Islet precursor cell (in vitro differentiated cells): Measurements from ENCODE around the gene BMAL1.

ENCODE experiments used
- DNase-seq: peaks from one replicate; pipeline ENCODE4 v3.0.0-alpha.2; 2018

BMAL1 gene

DNA sequence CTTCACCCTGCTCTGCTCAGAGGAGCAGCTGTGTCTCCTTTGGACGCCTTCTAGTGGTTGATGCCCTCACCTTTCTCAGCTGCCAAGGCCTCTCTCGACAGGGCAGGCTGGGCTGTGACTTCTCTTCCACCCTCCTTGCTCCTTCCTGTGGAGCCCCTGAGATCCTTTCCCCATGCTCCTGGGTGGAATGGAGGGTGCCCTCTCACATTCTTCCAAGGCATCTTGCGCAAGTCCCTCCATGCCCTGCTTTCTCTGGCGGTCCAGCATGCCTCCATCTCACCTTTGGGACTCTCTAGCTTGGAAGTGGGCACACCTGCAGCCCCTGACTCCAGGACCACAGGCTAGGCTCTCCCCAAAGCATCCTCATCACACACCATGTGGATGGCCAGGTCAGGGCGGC is 68.9 kb downstream of the BMAL1 start:
- no peak for DNase-seq

DNA sequence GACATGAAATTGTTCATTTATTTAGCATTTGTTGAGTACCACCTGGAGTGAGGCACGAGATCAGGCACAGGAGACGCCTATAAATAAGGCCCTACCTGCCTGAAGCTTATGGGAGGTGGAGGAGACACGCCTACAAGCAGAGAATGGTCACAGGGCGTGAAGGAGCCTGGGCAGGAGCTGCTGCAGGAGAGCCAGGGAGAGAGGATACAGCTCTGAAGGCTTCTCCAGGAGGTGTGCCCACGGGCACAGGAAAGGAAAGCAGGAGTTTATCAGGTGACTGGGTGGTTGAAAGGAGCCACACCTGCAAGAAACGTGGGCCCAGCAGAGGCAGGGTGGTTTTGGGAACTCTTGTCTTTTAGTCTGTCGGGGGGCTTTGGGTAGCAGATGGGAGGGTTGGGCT is 70.3 kb downstream of the BMAL1 start:
- DNase-seq, result no peak

DNA sequence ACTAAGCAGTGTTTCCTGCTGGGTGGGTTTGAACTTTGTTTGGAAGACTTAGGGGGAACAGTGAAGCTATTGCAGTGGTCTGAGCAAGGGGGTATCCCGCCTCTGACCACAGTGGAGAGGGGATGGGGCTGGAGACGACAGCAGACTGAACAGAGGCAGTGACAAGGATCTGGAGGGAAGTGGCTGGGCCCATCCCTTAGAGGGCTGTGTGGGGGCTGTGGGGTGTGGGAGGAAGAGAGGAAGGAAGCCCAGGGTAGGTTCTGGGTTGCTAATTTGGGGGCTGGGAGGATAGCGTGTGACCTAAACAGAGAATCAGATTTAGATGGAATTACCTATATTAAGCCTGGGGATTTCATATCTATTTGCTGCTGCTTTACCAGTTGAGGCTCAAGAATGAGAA is 70.7 kb downstream of the BMAL1 start:
- no peak for DNase-seq

DNA sequence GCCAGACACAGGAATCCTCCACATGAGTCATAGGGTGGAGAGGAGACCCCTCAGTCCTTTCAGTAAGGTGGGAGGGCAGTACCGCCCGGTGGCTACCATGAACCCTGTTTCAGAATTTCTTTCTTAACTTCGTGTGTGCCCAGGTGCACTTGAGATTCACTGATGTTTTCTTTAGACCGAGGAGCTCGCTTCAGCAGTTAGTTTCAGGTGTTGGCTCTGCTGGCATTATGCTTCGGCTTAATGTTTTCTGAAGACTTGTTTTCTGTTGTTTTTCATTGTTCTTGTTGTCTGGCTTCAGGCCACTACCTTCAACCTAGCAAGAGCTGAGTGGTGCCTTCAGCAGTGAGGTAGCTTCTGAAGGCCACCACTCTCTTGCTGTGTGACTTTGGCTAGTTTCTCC is 71.5 kb downstream of the BMAL1 start:
- no peak for DNase-seq

DNA sequence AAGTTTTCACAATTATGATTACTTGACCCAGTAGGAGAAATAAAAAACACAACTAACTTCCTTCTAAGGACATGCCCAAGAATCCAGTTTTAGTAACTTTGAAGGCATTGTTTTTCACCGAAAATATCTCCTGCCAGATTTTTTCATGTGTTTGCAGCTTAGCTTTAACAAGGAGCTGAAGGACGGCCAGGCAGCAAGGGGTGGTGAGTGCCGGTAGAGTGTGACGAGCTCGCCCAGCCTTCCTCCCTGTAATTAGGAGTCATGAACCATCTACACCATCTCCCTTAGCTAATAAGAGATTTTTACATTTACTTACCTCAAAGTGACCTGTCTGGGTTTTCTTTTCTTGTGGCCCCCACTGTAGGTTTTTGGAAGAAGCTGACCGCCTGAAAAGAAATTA is 72.0 kb downstream of the BMAL1 start:
- DNase-seq, result no peak

DNA sequence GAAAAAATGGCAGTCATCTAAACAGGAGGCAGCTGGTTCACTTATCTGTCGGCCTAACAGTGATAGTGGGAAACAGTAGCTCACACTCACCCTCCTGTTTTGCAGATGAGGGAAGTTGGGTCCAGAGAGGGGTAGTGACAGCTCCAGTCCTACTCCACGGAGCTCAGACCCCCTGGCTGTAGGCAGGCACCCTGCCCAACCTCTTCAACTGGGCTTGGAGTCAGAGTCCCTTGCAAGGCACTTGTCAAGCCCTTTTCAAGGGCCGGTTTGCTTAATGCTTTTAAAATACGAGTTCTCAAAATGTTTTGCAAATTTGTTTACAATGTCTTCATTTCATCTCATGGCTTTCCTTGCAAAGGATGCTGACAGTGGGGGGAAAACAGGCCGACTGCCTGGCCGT is 75.1 kb downstream of the BMAL1 start:
- DNase-seq, result no peak

DNA sequence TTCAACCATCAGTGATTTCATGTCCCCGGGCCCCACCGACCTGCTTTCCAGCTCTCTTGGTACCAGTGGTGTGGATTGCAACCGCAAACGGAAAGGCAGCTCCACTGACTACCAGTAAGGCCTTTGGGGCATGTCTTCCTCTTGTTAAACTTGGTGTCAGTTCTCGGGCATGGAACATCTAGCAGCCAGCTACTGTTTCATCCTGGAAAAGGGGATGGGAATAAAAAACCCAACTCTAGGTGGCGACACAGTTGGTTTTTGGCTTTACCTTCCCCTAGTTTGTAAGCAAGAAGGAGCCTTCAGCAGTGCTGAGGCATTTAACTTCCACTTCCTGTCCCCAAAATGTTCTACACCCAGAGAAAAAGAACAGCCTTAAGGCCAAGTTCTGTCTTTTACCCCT is 76.7 kb downstream of the BMAL1 start:
- DNase-seq, result peak; percentile 71

DNA sequence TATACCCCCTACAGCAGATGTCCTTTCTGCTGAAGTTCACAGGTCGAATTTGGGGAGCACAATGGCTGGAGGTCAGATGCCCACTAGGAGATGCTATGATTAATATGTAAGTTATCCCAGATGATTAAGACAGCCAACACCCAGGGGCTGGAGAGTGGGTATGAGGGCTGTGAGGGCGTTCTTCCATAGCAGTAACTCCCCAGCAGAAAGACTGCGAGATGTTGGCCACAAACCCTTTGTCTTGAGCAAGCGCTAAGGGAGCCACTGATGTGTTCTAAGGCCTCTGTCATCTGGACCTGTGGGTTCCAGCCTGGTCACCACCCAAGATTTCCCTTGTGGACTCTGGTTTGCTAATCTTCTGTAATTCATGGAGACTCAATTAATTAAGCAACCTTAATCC is 77.6 kb downstream of the BMAL1 start:
- DNase-seq, result no peak

DNA sequence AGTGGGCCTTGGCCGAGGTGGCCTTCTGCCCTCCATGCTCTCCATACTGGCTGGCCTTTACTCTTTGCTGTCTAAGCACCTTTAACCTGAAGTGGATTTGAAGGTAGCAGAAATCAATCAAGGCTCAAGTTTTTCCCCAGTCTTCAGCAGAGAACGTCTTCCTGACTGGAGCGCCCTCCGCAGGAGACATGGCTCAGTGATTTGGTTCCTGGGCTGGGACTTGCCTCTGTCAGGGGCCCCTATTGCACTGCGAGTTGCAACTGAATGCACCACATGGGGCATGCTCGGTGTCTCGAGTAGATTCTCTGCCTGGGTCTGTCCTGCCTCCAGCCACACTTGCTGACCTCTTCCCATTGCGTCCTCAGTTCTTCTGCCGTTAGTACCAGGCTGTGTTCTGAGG is 79.6 kb downstream of the BMAL1 start:
- no peak for DNase-seq

DNA sequence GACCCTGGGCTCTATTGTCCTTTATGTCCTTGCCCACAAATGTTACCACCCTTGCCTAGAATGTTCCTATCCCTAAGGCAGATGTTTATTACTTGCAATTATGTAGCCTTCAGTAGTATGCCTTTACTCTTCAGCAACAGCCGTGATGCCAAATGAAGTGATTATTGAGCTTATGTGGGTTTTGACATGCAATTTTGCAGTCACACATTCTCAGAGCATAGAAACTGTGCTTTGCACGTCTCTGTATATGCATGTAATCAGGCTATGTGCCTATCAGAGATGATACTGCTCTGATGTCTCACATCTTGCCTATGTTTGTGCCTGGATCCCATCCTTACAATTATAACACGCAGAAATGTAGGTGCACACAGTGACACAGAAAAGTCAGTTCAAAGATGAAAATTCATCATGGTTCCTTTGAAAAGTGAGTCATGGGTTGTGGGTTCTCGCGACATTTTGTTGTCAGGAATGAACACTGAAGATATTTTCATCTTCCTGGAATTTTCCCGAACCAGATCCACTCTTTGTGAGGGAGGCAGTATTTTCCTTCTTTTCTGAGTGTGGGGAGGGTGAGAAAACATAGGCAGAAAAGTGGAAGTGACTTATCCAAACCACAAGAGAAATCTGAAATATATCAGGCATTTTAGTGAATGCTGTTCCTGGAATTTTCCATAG is 81.1 kb downstream of the BMAL1 start:
- DNase-seq, result no peak

DNA sequence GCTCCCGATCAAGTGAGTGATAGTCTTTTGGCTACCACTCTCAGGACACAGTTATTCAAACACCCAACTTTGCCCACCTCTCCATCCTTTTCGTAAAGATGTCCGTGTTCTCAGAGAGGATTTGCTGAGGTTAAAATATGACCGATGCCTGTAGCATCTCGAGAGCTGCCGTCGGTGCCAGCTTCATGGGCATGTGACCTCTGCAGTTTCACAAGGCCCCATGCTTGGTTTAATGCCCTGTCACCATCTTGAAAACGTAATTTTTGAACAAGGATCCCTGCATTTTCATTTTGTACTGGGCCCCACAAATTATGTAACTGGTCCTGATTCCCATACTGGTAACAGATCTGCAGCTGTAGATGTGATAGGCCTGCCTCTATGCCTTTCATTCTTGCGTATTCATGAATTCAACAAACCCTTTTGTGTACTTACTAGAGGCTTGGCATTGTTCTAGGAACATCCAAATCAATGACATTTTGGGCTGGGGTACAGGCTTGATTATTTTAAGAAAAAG is 85.1 kb downstream of the BMAL1 start:
- no peak for DNase-seq

DNA sequence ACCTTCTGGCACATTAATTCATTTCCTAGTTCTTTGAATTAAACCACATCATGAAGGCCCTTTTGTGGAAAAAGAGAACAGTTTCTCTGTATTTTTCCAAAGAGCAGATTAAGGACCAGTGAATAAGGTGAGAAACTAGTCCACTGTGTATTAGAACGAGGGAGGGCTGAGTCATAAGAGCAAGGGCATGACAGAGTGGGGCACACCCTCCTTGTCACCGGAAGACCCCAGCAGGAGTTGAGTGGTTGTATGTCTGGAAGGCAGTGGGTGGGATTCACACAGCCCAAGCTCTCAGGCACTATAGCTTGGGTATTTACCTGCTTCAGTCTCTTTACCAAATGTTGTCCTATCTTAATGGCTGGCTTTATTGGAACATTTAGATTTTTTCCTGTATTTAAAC is 86.8 kb downstream of the BMAL1 start:
- no peak for DNase-seq

DNA sequence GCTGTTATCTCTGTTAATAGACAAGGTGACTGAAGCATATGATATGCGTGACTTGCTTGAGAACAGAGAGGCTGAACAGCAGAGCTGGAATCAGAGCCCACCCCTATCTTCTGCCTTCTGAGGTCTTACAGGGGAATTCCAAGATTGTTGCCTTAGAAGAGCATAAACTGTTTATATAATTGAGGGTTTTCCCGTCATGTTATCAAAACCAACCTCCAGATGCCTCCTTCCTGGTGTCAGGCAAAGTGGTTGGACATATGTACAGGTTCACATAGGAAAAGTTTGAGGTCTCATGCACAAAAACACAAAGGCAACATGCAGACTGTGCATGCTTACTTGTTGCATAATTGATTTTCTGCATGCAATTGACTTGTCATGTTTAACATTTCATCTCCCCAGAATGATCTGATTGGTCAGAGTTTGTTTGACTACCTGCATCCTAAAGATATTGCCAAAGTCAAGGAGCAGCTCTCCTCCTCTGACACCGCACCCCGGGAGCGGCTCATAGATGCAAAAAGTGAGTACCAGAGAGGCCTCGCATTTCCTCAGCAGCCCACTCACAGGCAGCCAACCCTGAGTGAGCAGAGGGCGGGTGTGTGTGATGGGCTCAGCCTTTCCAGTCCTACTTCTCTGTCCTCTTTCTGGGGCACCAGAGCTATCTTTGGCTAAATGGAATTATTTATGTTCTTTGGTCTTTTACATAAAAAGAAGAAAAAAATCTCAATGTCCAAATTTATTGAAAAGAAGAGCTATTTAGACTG is 88.9 kb downstream of the BMAL1 start:
- no peak for DNase-seq

DNA sequence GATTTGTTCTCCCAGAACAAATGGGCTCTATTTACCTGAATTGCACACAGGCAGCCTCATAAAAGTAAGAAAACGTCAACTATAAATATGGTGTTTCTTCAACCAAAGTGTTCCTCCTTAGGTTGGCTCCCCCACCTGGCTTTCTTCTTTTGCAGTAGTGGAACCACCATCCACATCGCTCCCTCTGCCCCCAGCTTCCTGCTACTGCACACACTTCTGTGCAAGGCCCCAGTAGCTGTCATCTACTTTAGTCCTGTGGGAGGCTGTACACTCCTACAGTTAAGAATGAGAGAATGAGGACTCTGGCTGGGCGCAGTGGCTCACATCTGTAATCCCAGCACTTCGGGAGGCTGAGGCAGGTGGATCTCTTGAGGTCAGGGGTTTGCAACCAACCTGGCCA is 89.5 kb downstream of the BMAL1 start:
- DNase-seq, result no peak

DNA sequence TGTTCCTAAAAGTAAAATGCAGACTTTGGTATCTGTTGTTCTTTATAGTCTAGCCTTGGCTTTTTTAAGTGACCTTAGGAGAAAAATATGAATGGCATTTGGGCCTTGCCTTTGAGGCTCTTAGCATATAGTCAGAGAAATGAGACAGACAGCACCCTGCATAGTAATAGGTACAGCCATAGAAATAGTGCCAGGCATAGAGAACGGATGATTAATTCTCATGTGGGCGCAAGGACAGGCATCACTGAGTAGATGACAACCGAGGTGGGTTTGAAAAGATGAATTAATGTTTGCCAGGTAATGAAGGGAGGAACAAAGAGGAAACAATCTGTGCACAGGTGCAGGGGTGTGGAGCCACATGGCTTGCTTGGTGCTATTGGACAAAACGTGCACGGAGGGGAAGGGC is 90.5 kb downstream of the BMAL1 start:
- DNase-seq, result no peak

DNA sequence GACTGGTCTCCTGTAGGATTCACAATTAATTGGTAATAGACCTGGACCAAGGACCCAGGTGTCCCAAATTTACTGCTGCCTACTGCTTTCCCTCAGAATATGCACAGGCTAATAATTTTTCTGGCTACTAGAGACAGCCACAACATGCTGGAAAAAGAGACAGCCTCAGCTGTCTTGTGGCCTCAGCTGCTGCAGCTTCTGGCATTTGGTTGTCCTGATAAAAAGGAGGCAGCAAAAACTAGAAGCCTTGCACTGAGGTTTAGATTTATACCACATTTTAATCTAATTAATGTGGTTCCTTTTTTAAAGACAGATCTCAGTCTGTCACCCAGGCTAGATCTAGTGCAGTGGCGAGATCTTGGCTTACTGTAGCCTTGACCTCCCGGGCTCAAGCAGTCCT is 95.6 kb downstream of the BMAL1 start:
- no peak for DNase-seq

DNA sequence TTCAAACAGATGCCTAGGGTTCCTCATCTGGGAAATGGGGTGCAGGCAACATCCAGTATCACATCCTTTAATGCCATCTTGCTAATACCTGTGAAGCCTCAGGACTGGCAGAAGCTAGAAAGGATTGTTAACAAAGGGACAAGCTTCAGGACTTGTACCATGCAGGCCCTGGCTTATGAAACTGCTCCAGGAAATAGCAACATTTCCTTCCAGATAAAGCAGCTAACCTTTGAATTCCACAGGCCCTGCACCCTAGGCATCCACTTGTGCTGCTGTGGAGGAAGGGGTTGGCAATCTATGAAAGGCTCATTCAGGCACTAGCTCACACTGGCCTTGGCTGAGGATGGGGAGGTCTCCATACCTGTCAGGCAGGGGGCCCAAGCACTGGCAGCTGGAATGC is 98.2 kb downstream of the BMAL1 start:
- no peak for DNase-seq

DNA sequence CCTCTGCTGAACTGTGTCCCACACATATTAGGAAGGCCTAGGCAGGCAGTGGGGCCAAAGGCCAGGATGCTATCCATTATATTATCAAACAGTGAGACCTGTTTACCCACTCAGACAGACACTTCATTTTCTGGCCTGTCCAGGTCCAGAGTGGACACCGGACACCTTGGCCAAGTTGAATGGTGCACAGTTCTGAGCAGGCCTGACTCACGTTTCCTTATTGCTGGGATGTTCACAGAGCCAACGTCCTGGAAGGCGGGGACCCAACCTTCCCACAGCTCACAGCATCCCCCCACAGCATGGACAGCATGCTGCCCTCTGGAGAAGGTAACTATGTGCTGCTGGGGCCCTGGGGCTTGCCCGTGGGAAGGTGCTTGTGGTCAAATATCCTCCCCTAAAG is 98.8 kb downstream of the BMAL1 start:
- DNase-seq, result no peak

DNA sequence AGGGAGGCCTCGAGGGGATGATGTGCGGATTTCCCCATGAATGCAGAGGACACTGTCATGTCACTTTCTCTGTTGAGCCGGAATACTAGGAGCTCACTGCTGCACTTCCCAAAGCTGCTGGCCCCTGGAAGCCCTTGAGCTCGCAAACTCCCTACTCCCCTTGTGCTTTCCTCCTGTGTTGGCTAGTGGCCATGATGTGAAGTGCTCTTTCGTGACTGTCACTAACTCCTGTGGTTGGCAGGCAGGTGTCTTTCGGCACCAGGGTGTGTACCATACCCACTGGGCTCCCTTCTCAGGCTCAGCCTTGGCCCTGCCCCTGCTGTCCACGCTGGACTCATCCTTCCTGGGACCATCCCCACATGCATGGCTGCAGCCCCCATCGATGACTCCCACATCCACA is 99.2 kb downstream of the BMAL1 start:
- no peak for DNase-seq

DNA sequence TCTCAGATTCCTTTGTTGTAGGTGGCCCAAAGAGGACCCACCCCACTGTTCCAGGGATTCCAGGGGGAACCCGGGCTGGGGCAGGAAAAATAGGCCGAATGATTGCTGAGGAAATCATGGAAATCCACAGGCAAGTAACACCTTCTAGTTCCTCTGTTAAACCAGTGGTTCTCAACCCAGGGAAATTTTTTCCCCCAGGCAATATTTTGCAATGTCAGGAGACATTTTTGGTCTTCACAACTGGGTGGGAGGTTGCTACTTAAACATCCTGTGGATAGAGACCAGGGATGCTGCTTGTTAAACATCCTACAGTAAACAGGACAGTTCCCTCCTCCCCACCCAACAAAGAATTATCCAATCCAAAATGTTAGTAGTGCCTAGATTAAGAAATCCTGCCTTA is 100.7 kb downstream of the BMAL1 start:
- no peak for DNase-seq

DNA sequence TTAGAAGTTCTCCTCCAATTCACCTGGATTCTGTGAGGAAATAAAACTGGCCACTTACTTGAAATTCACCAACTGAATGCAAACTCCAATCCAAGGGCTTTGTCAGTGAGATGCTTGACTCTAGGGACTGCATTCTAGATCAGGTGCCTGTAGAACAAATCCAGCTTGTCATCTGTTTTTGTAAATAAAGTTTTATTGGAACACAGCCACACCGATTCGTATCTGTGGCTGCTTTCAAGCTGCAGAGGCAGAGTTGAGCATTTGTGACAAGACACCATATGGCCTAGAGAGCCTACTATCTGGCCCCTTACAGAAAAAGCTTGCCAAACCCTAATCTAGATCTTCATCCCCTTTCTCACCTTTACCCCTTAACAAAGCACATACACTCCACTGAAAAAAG is 103.1 kb downstream of the BMAL1 start:
- no peak for DNase-seq

DNA sequence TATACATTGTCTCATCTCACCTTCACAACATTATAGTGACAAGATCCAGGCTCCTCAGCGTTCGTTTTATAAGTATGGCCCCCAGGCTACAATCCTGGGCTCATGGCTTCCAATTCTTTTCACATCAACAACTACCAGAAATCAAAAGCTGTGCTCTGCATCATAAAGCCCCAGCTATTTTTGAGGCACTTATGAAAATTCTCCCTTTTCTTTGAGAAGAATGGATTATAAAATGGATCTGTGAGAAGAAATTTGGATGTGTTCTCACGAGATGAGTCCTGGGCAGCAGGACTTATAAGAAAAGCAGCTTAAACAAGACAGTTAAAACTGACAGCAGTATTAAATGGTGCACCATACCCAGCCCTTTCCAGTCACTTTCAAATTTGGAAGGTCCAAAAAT is 105.2 kb downstream of the BMAL1 start:
- no peak for DNase-seq

DNA sequence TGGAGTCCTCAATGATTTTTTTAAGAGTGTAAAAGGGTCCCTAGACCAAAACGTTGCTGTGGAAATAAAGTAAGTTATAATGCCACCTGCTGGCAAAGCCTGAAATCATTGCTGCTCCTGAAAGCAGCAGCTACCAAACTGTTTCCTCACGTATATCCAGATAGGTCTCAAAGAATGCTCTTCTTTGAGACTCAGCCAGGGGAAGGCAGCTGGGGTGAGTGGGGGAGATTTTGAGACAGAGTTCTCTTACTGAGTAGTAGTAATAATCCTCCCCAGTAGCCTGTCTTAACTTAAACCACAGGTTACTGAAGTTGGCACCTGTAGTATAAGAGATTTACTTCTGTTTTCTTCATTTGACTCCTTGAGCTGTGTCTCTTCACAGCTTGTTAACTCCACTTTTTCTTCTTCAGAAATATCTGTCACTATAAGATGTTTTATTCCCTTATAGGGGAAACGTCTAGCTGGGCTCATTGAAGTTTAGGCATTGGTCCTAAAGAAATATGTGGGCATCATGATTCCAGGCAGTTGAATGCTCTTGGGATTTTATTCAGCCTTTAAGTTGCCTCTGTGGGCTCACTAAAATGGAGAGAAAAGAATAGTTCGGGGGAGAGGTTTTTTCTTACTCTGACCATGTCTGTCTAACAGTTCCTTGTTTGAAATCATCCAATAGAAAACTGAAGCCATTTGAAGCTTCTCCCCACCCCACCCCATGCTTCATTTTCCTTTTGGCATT is 107.5 kb downstream of the BMAL1 start:
- DNase-seq, result no peak

DNA sequence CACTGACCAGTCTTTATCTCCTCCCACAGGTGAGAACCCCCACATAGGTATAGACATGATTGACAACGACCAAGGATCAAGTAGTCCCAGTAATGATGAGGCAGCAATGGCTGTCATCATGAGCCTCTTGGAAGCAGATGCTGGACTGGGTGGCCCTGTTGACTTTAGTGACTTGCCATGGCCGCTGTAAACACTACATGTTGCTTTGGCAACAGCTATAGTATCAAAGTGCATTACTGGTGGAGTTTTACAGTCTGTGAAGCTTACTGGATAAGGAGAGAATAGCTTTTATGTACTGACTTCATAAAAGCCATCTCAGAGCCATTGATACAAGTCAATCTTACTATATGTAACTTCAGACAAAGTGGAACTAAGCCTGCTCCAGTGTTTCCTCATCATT is 109.0 kb downstream of the BMAL1 start:
- no peak for DNase-seq
